ENCODE results near the gene DYNLT1. TPM values are rescaled to one million over a fixed set of nuclear protein-coding genes. Genes with fewer than 3 reads are reported as not detected.

The DYNLT1 gene
- total and polyA plus RNA-seq, 9 of the 15 experiments (the other 6 are each of a cell fraction or from before 2014, with no cell fraction given) = 42.2 to 583 (median 127) TPM

GRCh38 chr6:158643836-158644230 is 710 bp downstream of the DYNLT1 start:
- Histone ChIP-seq H3K36me3 (ENCODE audit: control insufficient read depth, insufficient read depth, low read length) (peaks cover 29% of the 10 kb centered on the region; the same call in 2 of the 3 replicates), H3K9me1 (ENCODE audit: control insufficient read depth, insufficient read depth, low read length) (no peaks in the 10 kb centered on the region), H3K9me3 (replicated peaks; ENCODE audit: control insufficient read depth, insufficient read depth, low read depth, low read length) (no peaks in the 10 kb centered on the region), H4K20me1 (replicated peaks; ENCODE audit: control insufficient read depth, insufficient read depth, low read length) (peaks cover 5% of the 10 kb centered on the region; the same call in 1 of the 2 replicates), H3K4me1 (replicated peaks in 1 of 2; ENCODE audit: control insufficient read depth in 2 of 2, insufficient read depth in 2 of 2, low read length in 2 of 2) (peaks cover 18 to 20% of the 10 kb centered on the region in 2 experiments; a peak in 4 of 5 replicates), H3K4me2 (ENCODE audit: insufficient read depth, low read length) (peak overlapping the region; percentile 86), H3K4me3 (peak overlapping the region; percentile 93), H2AFZ (ENCODE audit: low read depth, low read length) (peak overlapping the region; percentile 96), H3K79me2 (ENCODE audit: control insufficient read depth, insufficient read depth, low read length) (peaks cover 44% of the 10 kb centered on the region), H3K9ac (ENCODE audit: insufficient read depth in 1 of 2, low read depth in 2 of 2, low read length in 2 of 2) (peak overlapping the region; percentile 93 to 99), H3K27me3 (ENCODE audit: control insufficient read depth in 2 of 2, insufficient read depth in 2 of 2, low read length in 2 of 2) (peaks cover 8% of the 10 kb centered on the region in 2 experiments; a peak in 3 of 5 replicates), H3K27ac (ENCODE audit: extremely low read depth, low read depth, low read length) (peak overlapping the region; percentile 94)
- peak; percentile 10 for ATAC-seq
- no peak for FAIRE-seq
- CTCF ChIA-PET (ENCODE audit: low intra/inter-chr PET ratio) = no interaction called here
- intact Hi-C loops (cut with micrococcal nuclease) (no loop called here), in situ Hi-C loops (cut with MboI) (no loop called here)
- DNase-seq (ENCODE audit: extremely low read depth in 1 of 4, low spot score in 3 of 4) = peak in 1 of 4 experiments; percentile 46
- POLR2A ChIA-PET = interaction anchor here (0.5 to 1.9 kb wide), 13 partner anchors 10 to 200 kb away, joined by 3 to 7 read pairs (median 3); no protein-coding TSS in a partner anchor
- 2% methylated on average over 21 of the region's 21 CpGs for WGBS (ENCODE audit: insufficient coverage, low coverage, missing lambda C conversion rate)
- no TSS peak for BruUV-seq (replicated peaks)
- TF ChIP-seq YBX1 (IDR thresholded peaks at IDR 0.05) = no peak
- no peak for TF ChIP-seq ZNF583 (CRISPR knock-in tag; IDR thresholded peaks at IDR 0.05)
- TF ChIP-seq TGIF2 (CRISPR knock-in tag; IDR thresholded peaks at IDR 0.05) = peak; percentile 24; the same call in 1 of the 2 replicates
- TF ChIP-seq ZNF592 (IDR thresholded peaks at IDR 0.05) = 0 out of 2 replicates have a peak, but pooled peaks have one; percentile 43
- TF ChIP-seq PTRF (tag; IDR thresholded peaks at IDR 0.05) = no peak
- TF ChIP-seq ZNF431 (CRISPR knock-in tag; IDR thresholded peaks at IDR 0.05) = 0 out of 2 replicates have a peak, but pooled peaks have one; percentile 75
- no peak for TF ChIP-seq ID3 (CRISPR knock-in tag; IDR thresholded peaks at IDR 0.05)
- no peak for TF ChIP-seq ID3 (tag; IDR thresholded peaks at IDR 0.05)
- TF ChIP-seq ZSCAN29 (IDR thresholded peaks at IDR 0.05) = no peak
- peak; percentile 7 for TF ChIP-seq NEUROD1 (IDR thresholded peaks at IDR 0.05; ENCODE audit: borderline replicate concordance, low read depth, low read length, partially characterized antibody)
- 0 out of 2 replicates have a peak, but pooled peaks have one; percentile 31 for TF ChIP-seq BRD4 (IDR thresholded peaks at IDR 0.05)
